Smooth muscle cell (in vitro differentiated cells): ENCODE data around the gene CYP39A1. TPM values are rescaled to one million over a fixed set of nuclear protein-coding genes. Genes with fewer than 3 reads are reported as not detected.

ENCODE experiments used
- DNase-seq: peaks from one replicate; lab custom pipeline; 2025; ENCODE audit not compliant: unreplicated experiment; lab: John Stamatoyannopoulos, UW
- H2AFZ ChIP-seq: fragments of 200-600 bp; sonication (generic); 2 replicates; pipeline ENCODE4 v1.6.0; 2016; ENCODE audit warnings: antibody characterized with exemption, low read depth, mild to moderate bottlenecking
- H3F3A ChIP-seq: fragments of 200-600 bp; sonication (generic); 2 replicates; pipeline ENCODE4 v1.6.0; 2017; ENCODE audit warnings: antibody characterized with exemption, low read depth
- H3K27ac ChIP-seq: fragments of 200-600 bp; sonication (generic); 2 replicates; pipeline ENCODE4 v1.5.1; 2016; ENCODE audit warnings: low read depth, mild to moderate bottlenecking
- H3K27me3 ChIP-seq: fragments of 200-600 bp; sonication (generic); 2 replicates; pipeline ENCODE4 v1.6.1; 2016; ENCODE audit warnings: low read depth, mild to moderate bottlenecking
- H3K36me3 ChIP-seq: fragments of 200-600 bp; sonication (generic); 2 replicates; pipeline ENCODE4 v1.5.1; 2016; ENCODE audit warnings: low read depth
- H3K4me1 ChIP-seq: fragments of 200-600 bp; sonication (generic); 2 replicates; pipeline ENCODE4 v1.5.1; 2016; ENCODE audit warnings: low read depth
- H3K4me2 ChIP-seq: fragments of 200-600 bp; sonication (generic); 2 replicates; pipeline ENCODE4 v1.6.0; 2016; ENCODE audit warnings: mild to moderate bottlenecking
- H3K4me3 ChIP-seq: fragments of 200-600 bp; sonication (generic); 2 replicates; pipeline ENCODE4 v1.5.1; 2016; ENCODE audit warnings: mild to moderate bottlenecking
- H3K79me2 ChIP-seq: fragments of 200-600 bp; sonication (generic); 2 replicates; pipeline ENCODE4 v1.6.0; 2016; ENCODE audit warnings: low read depth, mild to moderate bottlenecking
- H3K9ac ChIP-seq: fragments of 200-600 bp; sonication (generic); 2 replicates; pipeline ENCODE4 v1.6.0; 2016; ENCODE audit warnings: low read depth
- H3K9me3 ChIP-seq: fragments of 200-600 bp; sonication (generic); replicated peaks from 2 replicates; pipeline ENCODE4 v1.5.1; 2016; ENCODE audit warnings: low read depth
- H4K20me1 ChIP-seq: fragments of 200-600 bp; sonication (generic); 2 replicates; pipeline ENCODE4 v1.6.0; 2016; ENCODE audit warnings: low read depth
- CTCF ChIP-seq: fragments of 200-600 bp; sonication (generic); IDR thresholded peaks from 2 replicates; pipeline ENCODE4 v1.5.1; 2017; ENCODE audit warnings: borderline replicate concordance, mild to moderate bottlenecking, antibody characterized with exemption; ENCODE audit not compliant: insufficient read depth, poor library complexity, severe bottlenecking
- WGBS: methylation state at CpG from one replicate; pipeline ENCODE4 v1.1.7; 2016; ENCODE audit warnings: low lambda C conversion rate; 5-methylcytosine and 5-hydroxymethylcytosine counted together
- polyA plus RNA-seq: library from polyadenylated mRNA; unstranded; fragments of >200 nt; fragmentation: Nextera tagmentation; extraction: Ambion mirVana; gene quantifications from 2 replicates; pipeline ENCODE4 v1.2.1, GENCODE V29; 2016
- total RNA-seq: library from RNA; depleted of rRNA; stranded (reverse); fragments of >200 nt; gene quantifications from 2 replicates; pipeline ENCODE4 v1.2.3, GENCODE V29; 2014

The CYP39A1 gene
- total and polyA plus RNA-seq, 2 experiments from 2014 or later, result 0.40 to 0.63 TPM

DNA sequence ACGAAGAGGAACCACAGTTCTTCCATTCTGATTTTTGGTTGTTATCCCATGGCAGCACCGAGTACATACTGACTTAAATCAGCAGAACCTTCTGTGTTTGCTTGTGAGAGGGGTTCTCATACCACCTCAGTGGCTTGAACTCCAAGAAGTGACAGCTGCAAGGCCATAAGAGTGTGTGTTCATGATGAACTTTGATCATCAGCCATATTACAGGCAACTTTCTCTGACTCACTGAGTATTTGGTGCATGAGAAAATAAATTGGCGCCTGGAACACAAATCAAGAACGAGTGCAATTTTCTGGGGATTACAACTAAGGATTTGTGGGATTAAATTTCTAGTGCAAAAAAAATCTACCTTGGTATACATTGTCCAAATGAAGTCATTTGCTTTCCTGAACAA, 68.9 kb downstream of the CYP39A1 start:
- 69% methylated on average over 4 of the region's 4 CpGs for WGBS
- no peak overlapping the region for H2AFZ ChIP-seq
- no peaks in the 10 kb centered on the region for H3K79me2 ChIP-seq
- H3K4me1 ChIP-seq, result peaks cover 6% of the 10 kb centered on the region
- H3K27me3 ChIP-seq, result no peaks in the 10 kb centered on the region
- H3K4me3 ChIP-seq, result no peak overlapping the region
- TF ChIP-seq CTCF, result no peak
- no peaks in the 10 kb centered on the region for H3K36me3 ChIP-seq
- peak overlapping the region; percentile 63 for H3K27ac ChIP-seq
- no peaks in the 10 kb centered on the region for H3K9me3 ChIP-seq
- H4K20me1 ChIP-seq, result no peaks in the 10 kb centered on the region
- no peak overlapping the region for H3K9ac ChIP-seq
- H3F3A ChIP-seq, result no peaks in the 10 kb centered on the region
- peak overlapping the region; percentile 55 for H3K4me2 ChIP-seq
- DNase-seq, result no peak

DNA sequence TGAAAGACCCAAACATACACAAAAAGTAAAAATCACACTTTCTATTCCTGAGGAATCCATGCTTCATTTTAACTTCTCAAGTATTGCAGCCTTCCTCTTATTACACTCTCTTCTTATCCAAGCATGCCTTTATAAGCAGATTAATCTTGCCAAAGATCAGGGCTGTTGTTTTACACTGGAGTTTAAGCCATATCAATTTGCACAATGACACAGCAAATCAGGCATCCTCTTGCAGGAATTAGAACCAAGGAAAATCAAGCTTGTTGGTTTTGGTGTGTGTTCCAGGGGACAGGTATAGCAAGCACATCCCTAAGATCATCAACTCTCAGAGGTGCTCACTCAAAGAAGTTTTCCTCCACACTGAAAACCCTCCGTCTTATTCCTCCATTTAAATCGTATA, 69.5 kb downstream of the CYP39A1 start:
- H3F3A ChIP-seq, result no peaks in the 10 kb centered on the region
- TF ChIP-seq CTCF, result no peak
- no peak overlapping the region for H2AFZ ChIP-seq
- peaks cover 6% of the 10 kb centered on the region for H3K4me1 ChIP-seq
- no peaks in the 10 kb centered on the region for H4K20me1 ChIP-seq
- 86% methylated on average over 2 of the region's 2 CpGs for WGBS
- H3K9me3 ChIP-seq, result no peaks in the 10 kb centered on the region
- no peak overlapping the region for H3K4me3 ChIP-seq
- no peak overlapping the region for H3K9ac ChIP-seq
- peak overlapping the region; percentile 55 for H3K4me2 ChIP-seq
- no peaks in the 10 kb centered on the region for H3K79me2 ChIP-seq
- H3K27me3 ChIP-seq, result no peaks in the 10 kb centered on the region
- no peak for DNase-seq
- H3K36me3 ChIP-seq, result peaks cover 2% of the 10 kb centered on the region
- H3K27ac ChIP-seq, result peak overlapping the region; percentile 63

- Histone ChIP-seq H3K4me2 (peak overlapping the region; percentile 55), H4K20me1 (no peaks in the 10 kb centered on the region), H3K79me2 (no peaks in the 10 kb centered on the region), H3F3A (no peaks in the 10 kb centered on the region), H3K9me3 (no peaks in the 10 kb centered on the region), H3K36me3 (peaks cover 2% of the 10 kb centered on the region), H3K27ac (no peak overlapping the region), H3K4me1 (peaks cover 6% of the 10 kb centered on the region), H3K4me3 (no peak overlapping the region), H3K9ac (no peak overlapping the region), H2AFZ (no peak overlapping the region), H3K27me3 (no peaks in the 10 kb centered on the region)
- no peak for DNase-seq
- no peak for TF ChIP-seq CTCF
These were observed 71.0 kb downstream of the CYP39A1 start for GRCh38 chr6:46581459-46582177.

DNA sequence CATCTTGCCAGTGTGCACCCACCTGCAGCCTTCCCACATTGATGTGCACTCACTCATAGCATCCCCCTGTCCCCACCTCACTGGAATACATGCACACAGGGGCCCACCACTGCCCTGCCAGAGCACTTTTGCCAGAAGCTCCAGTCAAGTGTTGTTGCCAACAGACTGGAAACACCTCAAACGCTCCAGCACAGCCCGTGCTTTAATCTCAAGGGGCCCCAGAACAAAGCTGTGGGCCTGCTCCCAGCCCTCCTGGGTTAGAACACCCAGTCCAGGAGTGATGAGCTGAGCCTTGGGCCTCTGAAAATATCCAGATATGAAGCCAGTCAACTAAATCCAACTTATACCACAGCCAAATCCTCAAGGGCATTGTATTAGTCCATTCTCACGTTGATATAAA, 77.1 kb downstream of the CYP39A1 start:
- WGBS, result 98% methylated on average over 3 of the region's 3 CpGs

More for the DNA sequence above, 77.1 kb downstream of the CYP39A1 start:
- Histone ChIP-seq H3K4me3 (no peak overlapping the region), H3K27ac (no peak overlapping the region), H2AFZ (no peak overlapping the region), H3K9ac (no peak overlapping the region), H3F3A (no peaks in the 10 kb centered on the region), H3K4me2 (no peak overlapping the region), H3K27me3 (no peaks in the 10 kb centered on the region), H3K4me1 (no peaks in the 10 kb centered on the region), H3K36me3 (peaks cover 2% of the 10 kb centered on the region), H4K20me1 (no peaks in the 10 kb centered on the region), H3K9me3 (no peaks in the 10 kb centered on the region), H3K79me2 (no peaks in the 10 kb centered on the region)
- no peak for DNase-seq
- no peak for TF ChIP-seq CTCF
